ENCODE measurements around the gene TAF1A.

GRCh38 chr1:222522105-222522915, 67.4 kb downstream of the TAF1A start:
- no peak for TF ChIP-seq CTCF (IDR thresholded peaks at IDR 0.05)
- TF ChIP-seq EP300 (IDR thresholded peaks at IDR 0.05) = no peak
- TF ChIP-seq POLR2A (IDR thresholded peaks at IDR 0.05) = no peak

All from suprapubic skin (tissue), 3 donors.